Measurements from ENCODE around the gene CDK11B. TPM values are rescaled to one million over a fixed set of nuclear protein-coding genes. Genes with fewer than 3 reads are reported as not detected.
"Not testable (repeated sequence)": the region's sequence is repeated elsewhere in the genome, so short reads cannot be mapped to it uniquely, and the experiment has no call there.

The CDK11B gene
- total RNA-seq, 4 donors from 2014 or later = 12.6 to 31.8 (median 24.7) TPM

GRCh38 chr1:1677718-1678580 lies 19.1 kb upstream of the CDK11B start:
- DNase-seq (ENCODE audit: low spot score in 2 of 2) = peak in 1 of 2 donors; percentile 11
- 76% methylated on average over 39 of the region's 39 CpGs for WGBS, 2 donors
- H3K27me3 ChIP-seq = no peaks in the 10 kb centered on the region

GRCh38 chr1:1676087-1676486 lies 17.3 kb upstream of the CDK11B start:
- 89% methylated on average over 8 of the region's 21 CpGs; no CpG with 5 or more reads in 1 of the 2 donors for WGBS, 2 donors
- Histone ChIP-seq H3K4me1 (peaks cover 0 to 19% (median 9%) of the 10 kb centered on the region in 4 donors), H3K36me3 (peaks cover 0 to 31% (median 0%) of the 10 kb centered on the region in 3 donors)
- H3K4me3 ChIP-seq; DNase-seq (ENCODE audit: low spot score in 2 of 2); H3K27ac ChIP-seq; H3K27me3 ChIP-seq; H3K9me3 ChIP-seq: not testable (repeated sequence)

More at GRCh38 chr1:1677718-1678580, 19.1 kb upstream of the CDK11B start:
- no peak for TF ChIP-seq POLR2A (IDR thresholded peaks at IDR 0.05)
- no peak for TF ChIP-seq EP300 (IDR thresholded peaks at IDR 0.05)
- TF ChIP-seq CTCF (IDR thresholded peaks at IDR 0.05) = no peak
- Histone ChIP-seq H3K9me3 (no peaks in the 10 kb centered on the region), H3K27ac (peak overlapping the region in 1 of 4 donors; percentile 62), H3K4me1 (peaks cover 0 to 30% (median 9%) of the 10 kb centered on the region in 4 donors), H3K36me3 (peaks cover 0 to 22% (median 0%) of the 10 kb centered on the region in 3 donors), H3K4me3 (peak overlapping the region in 1 of 4 donors; percentile 12)

- peaks cover 0 to 19% (median 9%) of the 10 kb centered on the region in 4 donors for H3K4me1 ChIP-seq
- WGBS, 2 donors = 94% methylated on average over 3 of the region's 18 CpGs; no CpG with 5 or more reads in 1 of the 2 donors
- not testable (repeated sequence) for H3K27me3 ChIP-seq; H3K27ac ChIP-seq; H3K9me3 ChIP-seq; H3K4me3 ChIP-seq; DNase-seq (ENCODE audit: low spot score in 2 of 2)
- peaks cover 0 to 40% (median 0%) of the 10 kb centered on the region in 3 donors for H3K36me3 ChIP-seq
Observed at GRCh38 chr1:1675218-1675617, 16.4 kb upstream of the CDK11B start.

- H3K4me3 ChIP-seq; DNase-seq (ENCODE audit: low spot score in 2 of 2); H3K9me3 ChIP-seq; H3K27me3 ChIP-seq; H3K27ac ChIP-seq: not testable (repeated sequence)
- 77 to 87% methylated on average over 11 to 14 of the region's 21 CpGs for WGBS, 2 donors
- H3K4me1 ChIP-seq = peaks cover 0 to 19% (median 9%) of the 10 kb centered on the region in 4 donors
- peaks cover 0 to 44% (median under 1%) of the 10 kb centered on the region in 3 donors for H3K36me3 ChIP-seq
Observed at GRCh38 chr1:1674806-1675205, 16.0 kb upstream of the CDK11B start.

GRCh38 chr1:1672181-1672965 lies 13.6 kb upstream of the CDK11B start:
- DNase-seq (ENCODE audit: low spot score in 2 of 2) = peak in 1 of 2 donors; percentile 1

More at GRCh38 chr1:1672181-1672965, 13.6 kb upstream of the CDK11B start:
- no peak overlapping the region for H3K4me3 ChIP-seq
- no peaks in the 10 kb centered on the region for H3K9me3 ChIP-seq
- no peak overlapping the region for H3K27ac ChIP-seq
- no peaks in the 10 kb centered on the region for H3K27me3 ChIP-seq
- WGBS, 2 donors = 94 to 95% methylated on average over 25 of the region's 25 CpGs
- H3K36me3 ChIP-seq = peaks cover 0 to 63% (median 3%) of the 10 kb centered on the region in 3 donors
- no peaks in the 10 kb centered on the region for H3K4me1 ChIP-seq
- TF ChIP-seq POLR2A (IDR thresholded peaks at IDR 0.05) (no peak), CTCF (IDR thresholded peaks at IDR 0.05) (no peak), EP300 (IDR thresholded peaks at IDR 0.05) (no peak)

Measured in tibial nerve (tissue), 4 donors.